ENCODE data around the gene ALG11.
"Not testable (repeated sequence)": the region's sequence is repeated elsewhere in the genome, so short reads cannot be mapped to it uniquely, and the experiment has no call there.

The ALG11 gene, protein sequence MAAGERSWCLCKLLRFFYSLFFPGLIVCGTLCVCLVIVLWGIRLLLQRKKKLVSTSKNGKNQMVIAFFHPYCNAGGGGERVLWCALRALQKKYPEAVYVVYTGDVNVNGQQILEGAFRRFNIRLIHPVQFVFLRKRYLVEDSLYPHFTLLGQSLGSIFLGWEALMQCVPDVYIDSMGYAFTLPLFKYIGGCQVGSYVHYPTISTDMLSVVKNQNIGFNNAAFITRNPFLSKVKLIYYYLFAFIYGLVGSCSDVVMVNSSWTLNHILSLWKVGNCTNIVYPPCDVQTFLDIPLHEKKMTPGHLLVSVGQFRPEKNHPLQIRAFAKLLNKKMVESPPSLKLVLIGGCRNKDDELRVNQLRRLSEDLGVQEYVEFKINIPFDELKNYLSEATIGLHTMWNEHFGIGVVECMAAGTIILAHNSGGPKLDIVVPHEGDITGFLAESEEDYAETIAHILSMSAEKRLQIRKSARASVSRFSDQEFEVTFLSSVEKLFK
- 8.5 to 18.2 (median 13.0) reads per million in 17 experiments for total RNA-seq

DNA sequence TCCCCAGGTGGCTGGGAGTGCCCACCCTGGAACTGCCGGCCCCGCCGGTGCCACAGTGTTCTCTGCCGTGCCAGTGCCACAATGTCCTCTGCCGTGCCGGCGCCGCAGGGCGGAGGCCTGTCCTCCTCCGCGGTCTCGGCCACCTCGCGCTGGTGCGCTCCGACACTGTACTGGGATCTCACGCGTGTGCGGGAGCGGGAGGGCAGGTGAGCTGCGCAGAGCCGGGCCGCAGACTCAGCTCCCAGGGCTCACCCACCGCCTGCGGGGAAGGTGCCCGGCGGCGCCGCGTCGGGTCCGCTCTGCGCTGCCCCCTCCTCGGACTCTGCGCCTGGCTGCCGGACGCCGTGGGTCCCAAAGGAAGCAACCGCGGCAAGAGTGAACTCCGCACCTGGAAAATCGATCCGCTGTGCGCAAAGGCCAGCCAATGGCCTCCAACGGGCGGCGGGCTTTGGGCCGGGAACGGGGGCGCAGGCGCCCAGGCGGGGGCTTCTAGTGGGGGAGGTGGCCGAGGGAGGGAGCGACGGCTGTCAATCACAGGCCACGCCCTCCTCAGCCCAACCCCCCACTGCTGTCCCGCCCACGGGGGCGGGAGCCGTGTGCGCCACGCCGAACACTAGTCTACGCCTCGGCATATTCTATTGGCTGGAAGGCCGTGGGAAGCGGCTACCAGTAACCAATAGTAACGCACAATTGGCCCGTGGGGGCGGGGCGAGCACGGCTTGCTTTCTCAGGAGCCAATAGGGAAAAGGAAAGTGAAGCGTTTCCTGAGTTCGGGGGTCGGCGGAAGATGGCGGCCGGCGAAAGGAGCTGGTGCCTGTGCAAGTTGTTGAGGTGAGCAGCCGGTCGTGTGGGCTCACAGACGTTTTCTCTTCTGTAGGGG is at the start of gene ALG11:
TSS of gene ALG11 (plus strand) at position 767 of the 880 bp plus-strand sequence. CDS start at position 788, 21 bp downstream.
- DNase-seq = peak; percentile 99 to 100 (median 100)

DNA sequence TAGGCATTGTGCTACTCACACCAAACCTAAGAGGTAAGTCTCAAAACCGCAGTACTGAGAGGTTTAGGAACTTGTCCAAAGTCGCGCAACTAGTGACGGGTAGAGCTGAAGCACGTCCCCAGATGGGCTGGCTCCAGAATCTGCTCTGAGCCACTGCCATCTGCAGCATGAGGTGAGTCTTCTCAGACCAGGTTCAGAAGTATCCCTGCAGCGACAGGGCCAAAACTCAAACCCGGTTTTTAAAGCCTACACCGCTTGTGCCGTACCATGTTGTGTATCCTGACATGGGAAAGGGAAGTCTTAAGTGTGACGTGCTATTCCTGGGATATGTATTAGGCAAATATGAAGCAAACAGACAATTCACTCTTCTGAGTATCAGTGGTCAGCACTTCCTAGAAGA is 46.0 kb upstream of the ALG11 start:
- DNase-seq = no peak

DNA sequence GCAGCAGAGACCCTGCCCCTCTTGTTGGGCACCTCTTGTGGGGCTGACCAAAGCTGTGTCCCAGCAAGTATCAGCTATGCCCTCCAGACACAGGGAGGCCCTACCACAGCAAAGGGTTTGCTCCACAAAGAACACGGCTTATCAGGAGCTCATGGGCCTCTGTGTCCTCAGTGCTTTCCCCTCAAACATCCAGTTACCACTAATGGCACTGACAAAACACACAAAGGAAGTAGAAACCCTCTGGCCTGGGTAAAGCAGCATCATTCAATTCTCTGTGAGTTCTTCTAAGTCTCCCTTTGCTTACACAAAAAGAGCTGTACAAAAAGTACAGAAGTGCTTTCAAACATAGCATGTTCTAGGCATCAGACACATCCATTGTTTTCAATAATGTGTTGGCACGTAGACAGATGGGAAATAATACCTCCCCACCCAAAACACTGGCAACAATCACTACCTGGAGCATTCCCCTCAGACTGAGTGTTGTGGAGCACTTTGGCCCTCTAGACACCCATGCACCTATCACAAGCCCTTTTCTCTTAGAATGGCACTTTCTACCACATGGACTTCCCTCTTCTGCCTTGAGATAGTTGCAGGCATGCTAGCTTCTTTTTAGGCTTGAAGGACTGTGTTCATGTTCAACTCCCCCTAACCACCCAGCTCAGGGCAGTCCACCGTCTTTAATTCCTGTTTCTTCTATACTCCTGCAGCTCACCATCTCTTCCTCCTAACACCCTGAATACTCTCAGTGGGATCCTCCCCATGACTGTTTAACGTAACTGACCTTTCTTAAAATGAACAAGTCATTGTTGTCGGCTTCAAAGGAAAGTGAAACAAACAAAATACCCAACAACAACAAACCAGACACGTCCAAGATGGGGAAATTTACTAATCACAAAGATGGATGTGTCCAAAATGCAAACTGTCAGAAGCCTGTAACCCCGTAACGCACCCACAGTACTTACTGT is 44.4 kb upstream of the ALG11 start:
- no peak for DNase-seq

DNA sequence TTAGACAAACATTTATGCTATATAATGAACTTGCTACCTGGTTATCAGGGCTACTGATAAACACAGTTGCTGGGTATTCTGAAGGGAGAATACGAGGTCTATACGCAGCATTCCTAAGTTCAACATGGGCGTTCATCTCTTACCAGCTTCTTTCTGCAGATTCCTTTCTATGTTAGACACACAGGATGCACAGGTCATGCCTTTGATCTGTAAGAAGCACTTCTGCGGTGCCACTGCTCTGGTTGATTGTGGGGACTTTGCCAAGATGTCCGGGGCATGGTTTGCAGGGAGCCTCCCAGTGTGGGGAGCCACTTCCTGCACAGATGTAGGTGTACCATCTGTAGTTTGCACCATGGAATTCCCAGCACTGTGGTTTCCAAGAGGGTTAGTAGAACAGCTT is 41.8 kb upstream of the ALG11 start:
- no peak for DNase-seq

DNA sequence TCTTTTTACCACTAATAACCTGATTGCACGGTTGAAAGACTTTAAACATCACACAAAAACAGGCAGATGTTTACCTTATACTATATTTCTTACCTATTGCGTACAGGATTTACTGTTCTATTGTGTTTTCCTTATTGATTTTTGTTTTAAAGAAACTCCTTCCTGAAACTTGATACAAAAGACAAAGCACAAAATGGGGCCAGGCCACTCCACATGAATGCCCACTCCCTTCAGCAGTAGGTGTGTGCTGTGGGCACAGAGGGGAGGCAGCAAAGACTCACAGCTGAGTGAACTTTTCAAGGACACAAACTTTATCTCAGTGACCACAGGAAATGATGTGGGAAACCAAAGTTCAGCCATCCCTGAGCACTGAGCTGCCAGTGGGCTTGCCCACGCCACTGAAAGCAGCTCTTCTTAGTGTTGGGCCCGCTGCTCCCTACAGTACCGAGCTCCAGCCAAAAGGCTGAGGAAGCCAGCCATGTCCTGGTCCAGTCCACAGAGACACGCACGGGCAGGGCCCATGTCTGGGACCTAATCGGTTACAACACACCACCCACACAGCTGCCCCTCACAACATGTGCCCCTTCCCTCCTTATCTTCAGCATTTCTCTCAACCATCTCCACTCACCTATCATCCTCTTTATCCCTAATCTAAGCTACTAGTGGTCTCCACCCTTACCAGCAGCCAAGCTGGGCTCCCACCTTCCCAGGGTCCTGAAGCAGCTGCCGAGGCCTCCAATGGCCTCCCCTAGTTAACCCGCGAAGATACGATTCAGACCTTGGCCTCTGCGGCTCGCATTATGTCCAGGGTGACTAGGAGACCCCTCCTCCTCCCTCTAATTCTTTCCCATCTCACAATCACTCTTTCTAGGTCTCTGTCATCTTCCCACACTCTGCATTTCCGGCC is 40.4 kb upstream of the ALG11 start:
- no peak for DNase-seq

DNA sequence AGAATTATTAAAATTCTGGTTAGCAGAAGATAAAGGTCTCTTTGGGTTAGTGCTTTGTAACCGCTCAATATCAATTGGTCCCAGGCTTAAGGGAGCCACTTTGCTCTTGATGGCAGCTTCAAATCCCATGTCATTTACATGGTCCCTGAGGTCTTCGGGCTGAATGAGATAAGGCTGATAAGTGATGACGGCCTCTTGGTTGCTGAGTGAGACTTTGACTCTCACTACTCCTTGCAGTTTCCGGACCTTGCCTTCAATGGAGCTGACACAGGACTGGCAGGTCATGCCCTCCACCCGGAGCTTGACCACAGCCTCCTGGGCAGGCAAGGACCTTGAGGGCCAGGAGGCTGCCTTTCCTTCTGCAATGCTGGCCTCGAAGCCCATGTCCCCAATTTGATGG is 37.7 kb upstream of the ALG11 start:
- DNase-seq = no peak

DNA sequence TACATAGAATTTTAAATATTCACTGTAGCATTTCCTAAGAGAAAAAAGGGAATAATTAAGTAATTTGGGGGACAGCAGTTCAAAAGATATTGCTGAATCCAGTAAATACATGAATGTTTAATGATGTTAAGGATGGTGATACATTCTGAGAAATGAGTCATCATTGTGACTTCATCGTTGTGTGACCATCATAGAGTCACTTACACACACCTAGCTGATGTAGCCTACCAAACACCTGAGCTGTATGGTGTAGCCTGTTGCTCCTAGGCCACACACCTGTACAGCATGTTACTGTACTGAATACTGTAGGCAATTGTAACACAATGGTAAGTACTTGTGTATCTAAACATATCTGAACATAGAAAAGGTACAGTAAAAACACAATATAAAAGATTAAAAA is 35.8 kb upstream of the ALG11 start:
- no peak for DNase-seq

DNA sequence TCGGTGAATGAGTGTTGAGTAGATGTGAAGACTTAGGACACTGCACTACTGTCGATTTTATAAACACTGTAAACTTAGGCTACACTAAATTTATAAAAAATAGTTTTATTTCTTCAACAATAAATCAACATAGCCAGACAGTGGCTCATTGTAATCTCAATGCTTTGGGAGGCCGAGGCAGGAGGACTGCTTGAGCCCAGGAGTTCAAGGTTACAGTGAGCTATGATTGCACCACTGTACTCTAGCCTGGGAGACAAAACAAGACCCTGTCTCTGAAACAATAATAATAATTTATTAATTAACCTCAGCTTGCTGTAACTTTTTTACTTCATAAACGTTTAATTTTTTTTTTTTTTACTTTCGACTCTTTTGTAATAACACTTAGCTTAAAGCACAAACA is 35.3 kb upstream of the ALG11 start:
- DNase-seq = no peak

DNA sequence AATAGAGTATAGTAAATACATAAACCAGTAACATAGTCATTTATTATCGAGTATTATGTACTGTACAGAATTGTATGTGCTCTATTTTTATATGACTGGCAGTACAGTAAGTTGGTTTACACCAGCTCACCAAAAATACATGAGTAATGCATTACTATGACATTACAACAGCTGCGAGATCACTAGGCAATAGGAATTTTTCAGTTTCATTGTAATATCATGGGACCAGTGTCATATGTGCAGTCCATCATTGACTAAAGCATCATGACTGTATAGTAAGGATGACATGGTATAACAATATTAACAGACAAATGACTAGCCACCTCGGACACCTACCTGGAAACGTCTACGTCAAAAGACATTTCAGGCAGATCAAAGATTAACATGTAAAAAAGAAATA is 34.6 kb upstream of the ALG11 start:
- no peak for DNase-seq

DNA sequence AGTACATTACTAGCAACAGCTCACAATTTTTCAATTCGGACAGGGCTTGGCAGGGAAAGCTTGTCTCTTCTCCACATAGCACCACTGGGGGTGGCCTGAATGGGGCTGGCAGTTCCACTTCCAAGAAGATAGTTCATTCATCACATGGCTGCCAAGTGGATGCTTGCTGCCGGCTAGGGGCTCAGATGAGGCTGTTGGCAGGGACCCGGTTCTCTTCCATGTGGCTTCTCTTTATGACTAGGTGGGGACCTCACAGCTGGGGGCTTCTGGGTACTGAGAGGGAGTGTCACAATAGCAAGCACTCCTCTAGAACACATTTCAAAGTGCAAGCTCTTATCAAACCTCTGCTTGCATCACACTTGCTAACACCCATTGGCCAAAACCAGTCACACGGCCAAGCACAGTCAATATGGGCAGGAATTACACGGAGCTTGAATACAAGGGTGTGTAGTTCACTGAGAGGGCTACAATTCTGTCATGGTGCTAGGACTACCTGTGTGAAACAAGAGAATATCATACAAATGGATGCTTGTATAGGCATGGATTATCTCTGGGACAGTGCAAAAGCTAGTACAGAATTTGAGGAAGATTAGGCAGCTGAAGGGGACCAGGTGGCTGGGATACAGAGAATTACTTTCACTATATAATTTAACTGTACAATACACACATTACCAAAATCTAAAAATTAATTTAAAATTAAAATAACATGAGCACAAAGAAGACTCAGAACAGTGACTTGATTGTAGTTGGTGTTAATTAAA is 33.2 kb upstream of the ALG11 start:
- no peak for DNase-seq

DNA sequence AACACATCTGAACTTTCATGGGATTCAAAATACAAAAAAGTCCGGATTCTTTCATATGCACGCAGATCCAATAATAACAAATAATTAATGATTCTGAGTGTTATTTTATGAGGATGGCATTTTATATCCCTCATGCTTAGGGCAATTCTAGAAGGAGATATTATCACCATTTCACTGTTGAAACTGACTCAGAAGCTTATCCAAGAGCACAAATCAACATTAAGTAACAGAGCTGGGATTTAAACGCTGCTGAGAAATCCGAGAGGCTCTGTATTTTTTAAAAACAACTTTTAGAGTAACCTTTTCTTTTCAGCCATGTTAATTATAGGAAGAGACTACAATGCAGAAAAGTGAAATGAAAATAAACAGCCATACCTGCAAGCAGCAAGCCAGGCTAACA is 31.3 kb upstream of the ALG11 start:
- DNase-seq = no peak

DNA sequence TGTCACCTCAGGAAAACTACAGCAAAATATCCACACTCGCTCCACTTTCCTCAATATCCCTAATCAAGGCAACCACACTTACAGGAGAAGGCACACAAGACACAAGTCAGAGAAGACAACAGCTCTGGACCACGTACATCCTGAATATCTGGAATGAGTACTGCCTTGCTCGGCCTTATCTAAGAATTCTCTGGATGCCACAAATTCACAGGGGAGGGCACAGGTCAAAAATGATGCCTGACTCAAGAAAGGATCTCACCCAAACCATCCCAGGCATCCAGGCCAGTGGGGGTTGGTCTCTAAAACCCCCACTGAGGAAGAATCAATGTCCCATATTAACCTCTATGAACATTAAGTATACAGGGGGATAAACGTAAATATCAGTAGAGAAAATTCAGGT is 30.8 kb upstream of the ALG11 start:
- no peak for DNase-seq

DNA sequence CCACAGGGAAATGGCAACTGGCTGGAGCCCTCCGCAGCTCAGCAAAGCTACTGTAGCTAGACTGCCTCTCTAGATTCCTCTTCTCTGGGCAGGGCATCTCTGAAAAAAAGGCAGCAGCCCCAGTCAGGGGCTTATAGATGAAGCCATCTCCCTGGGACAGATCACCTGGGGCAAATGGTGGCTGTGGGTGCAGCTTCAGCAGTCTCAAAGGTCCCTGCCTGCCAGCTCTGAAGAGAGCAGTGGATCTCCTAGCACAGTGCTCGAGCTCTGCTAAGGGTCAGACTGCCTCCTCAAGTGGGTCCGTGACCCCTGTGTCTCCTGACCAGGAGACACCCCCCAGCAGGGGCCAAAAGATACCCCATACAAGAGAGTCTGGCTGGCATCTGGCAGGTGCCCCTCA is 28.9 kb upstream of the ALG11 start:
- not testable (repeated sequence) for DNase-seq

DNA sequence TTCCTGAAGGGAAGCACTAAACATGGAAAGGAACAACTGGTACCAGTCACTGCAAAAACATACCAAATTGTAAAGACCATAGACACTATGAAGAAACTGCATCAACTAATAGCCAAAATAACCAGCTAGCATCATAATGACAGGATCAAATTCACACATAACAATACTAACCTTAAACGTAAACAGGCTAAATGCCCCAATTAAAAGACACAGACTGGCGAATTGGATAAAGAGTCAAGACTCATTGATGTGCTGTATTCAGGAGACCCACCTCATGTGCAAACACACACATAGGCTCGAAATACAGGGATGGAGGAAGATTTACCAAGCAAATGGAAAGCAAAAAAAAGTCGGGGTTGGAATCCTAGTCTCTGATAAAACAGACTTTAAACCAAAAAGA is 27.3 kb upstream of the ALG11 start:
- not testable (repeated sequence) for DNase-seq

DNA sequence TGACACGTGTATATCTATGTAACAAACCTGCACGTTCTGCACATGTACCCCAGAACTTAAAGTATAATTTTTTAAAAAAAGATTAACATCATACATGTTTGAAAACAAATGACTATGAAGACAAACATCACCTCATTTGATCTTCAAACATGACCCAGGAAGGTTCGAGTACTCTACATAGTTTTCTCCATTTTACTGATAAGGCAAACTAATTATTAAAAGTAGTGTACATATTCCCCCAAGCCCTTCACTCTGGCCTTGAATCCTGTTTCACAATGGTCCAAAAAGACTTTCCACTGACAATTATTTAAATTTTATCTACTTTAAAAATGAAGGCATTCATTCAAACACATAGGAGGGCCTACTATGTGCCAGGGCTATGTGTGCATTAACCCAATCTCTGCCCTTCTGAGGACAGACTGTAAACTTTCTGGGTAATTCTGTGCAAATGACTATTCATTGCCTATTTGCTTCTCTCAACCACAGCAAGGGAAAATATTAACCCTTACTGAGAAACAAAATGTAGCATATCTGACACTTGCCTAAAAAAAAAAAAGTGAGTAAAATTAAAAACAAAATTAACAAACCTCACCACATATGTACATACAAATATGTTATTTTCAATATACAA is 23.1 kb upstream of the ALG11 start:
- DNase-seq = no peak

DNA sequence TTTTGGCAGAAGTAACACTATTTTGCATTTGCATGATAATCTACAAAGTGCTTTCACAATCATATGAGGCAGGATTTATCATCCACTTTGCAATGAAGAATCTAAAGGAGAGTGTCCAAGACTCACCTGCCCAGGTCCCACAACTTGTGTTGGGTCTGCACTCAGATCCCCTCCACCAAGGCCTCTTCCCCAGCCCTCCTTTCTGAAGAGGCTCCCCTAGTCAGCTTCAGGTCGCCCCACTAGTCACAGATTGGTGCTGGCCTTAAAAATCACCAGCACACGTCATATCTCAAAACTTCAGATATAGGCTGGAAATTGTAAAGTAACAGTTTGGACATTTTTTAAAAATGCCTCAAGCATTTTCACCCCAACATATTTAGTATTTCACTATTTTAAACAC is 18.5 kb upstream of the ALG11 start:
- no peak for DNase-seq

DNA sequence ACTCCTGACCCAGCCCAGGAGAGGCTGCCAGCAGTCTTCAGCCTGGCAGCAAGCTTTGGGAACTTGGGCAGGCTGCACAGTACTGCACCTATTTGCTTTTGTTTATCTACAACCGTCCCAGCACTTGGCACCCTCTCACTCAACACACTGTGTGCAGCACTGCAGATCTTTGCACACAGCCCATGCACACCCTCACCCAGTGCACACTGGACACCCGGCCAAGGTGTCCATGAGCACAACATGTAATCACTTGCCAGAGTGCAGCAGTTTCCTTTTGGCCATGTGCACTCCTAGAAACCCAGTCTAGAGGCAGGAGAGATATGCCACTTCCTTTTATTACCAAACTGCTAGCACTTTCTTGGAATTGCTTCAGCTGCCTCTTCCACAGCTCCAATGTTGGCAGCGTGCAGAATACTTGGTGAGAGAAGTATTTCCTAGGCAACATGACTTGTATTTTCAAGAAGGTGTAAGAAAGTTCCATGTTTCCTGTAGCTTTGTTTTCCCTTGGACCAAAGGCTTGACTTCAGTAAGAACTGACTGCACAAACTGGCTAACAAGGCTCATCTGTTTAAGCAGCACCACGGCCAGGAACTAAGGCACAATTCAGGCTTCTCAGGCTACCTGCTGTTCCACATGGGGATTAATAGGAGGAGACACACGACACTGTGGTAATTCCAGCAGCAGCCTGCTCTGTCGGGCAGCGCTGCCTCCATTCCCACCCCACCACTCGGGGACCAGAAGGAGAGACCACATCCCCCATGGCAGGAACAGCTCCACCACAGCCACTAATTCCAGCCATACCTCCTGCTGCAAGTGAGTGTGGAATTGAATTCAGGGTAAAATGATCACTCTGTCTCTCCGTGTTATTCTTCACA is 16.3 kb upstream of the ALG11 start:
- DNase-seq = peak; percentile 6 to 28 (median 18)

DNA sequence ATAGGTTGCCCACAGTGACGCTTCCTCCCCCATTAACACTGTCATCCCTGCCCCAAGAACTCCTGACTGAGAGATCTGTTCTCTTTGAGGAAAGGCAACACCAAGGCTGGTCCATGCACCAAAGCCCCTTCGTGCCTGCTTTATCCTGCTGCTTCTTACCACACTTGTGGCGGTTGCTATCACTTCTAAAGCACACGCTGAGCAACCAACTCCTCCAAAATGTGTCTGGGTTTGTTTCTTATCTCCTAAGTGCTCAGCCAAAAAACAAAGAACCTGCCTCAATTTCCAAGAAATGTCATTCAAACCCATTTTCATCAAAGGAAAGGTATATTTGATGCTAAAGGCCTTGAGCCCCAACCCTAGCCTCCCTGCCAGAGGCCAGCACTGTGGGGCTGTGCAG is 15.6 kb upstream of the ALG11 start:
- no peak for DNase-seq

DNA sequence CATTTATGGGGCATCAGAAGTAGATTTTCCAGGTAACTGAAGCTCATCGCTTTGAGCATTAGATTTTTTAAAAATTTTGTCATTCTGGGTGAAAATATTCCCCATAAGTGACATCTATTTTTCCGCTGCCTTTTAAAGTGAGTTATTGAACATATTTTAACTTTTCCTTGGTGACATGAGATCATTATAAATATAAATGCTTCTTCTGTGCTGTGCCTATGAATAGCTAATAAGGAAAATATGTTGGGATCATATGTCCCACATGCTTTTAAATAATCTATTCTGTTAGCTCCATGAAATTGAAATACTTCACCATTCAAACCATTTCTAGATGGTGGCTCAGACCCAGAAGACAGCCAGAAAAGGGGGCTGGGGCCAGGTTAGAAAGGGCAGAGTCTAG is 15.0 kb upstream of the ALG11 start:
- DNase-seq = no peak

Data from suppressor macrophage (primary cell).